Activated CD8-positive, alpha-beta memory T cell treated with anti-CD3 and anti-CD28 coated beads, Interleukin-2, amount 50 U/mL, for 24 hours (primary cell): Measurements from ENCODE around the gene C1orf115.
"Not testable (repeated sequence)": the region's sequence is repeated elsewhere in the genome, so short reads cannot be mapped to it uniquely, and the experiment has no call there.

Experiments
- DNase-seq: peaks from one replicate; pipeline ENCODE4 v3.0.0-alpha.2; 2020; ENCODE audit errors: extremely low read depth

C1orf115 gene

GRCh38 chr1:220694866-220695382, 4.8 kb downstream of the C1orf115 start:
- no peak for DNase-seq

- no peak for DNase-seq
Observed at GRCh38 chr1:220695426-220695825, 5.3 kb downstream of the C1orf115 start.

- no peak for DNase-seq
Observed at GRCh38 chr1:220696226-220696862, 6.2 kb downstream of the C1orf115 start.

GRCh38 chr1:220696863-220697231, 6.7 kb downstream of the C1orf115 start:
- no peak for DNase-seq

- no peak for DNase-seq
Observed at GRCh38 chr1:220697326-220697725, 7.2 kb downstream of the C1orf115 start.

- DNase-seq: no peak
Observed at GRCh38 chr1:220698607-220699016, 8.4 kb downstream of the C1orf115 start.

- DNase-seq: no peak
Observed at GRCh38 chr1:220699044-220699443, 8.9 kb downstream of the C1orf115 start.

- no peak for DNase-seq
Observed at GRCh38 chr1:220700556-220701179, 10.5 kb downstream of the C1orf115 start.

GRCh38 chr1:220701974-220702373, 11.8 kb downstream of the C1orf115 start:
- no peak for DNase-seq

GRCh38 chr1:220702733-220703270, 12.6 kb downstream of the C1orf115 start:
- DNase-seq: no peak

GRCh38 chr1:220703305-220703704, 13.1 kb downstream of the C1orf115 start:
- DNase-seq: no peak

- DNase-seq: no peak
Observed at GRCh38 chr1:220705782-220706181, 15.6 kb downstream of the C1orf115 start.

GRCh38 chr1:220706480-220706879, 16.3 kb downstream of the C1orf115 start:
- no peak for DNase-seq

GRCh38 chr1:220707160-220707559, 17.0 kb downstream of the C1orf115 start:
- no peak for DNase-seq

GRCh38 chr1:220708244-220708643, 18.1 kb downstream of the C1orf115 start:
- DNase-seq: no peak

GRCh38 chr1:220708936-220709801, 19.0 kb downstream of the C1orf115 start:
- DNase-seq: no peak

- DNase-seq: no peak
Observed at GRCh38 chr1:220710333-220710732, 20.2 kb downstream of the C1orf115 start.

- DNase-seq: no peak
Observed at GRCh38 chr1:220711056-220711809, 21.1 kb downstream of the C1orf115 start.

GRCh38 chr1:220715986-220716385, 25.8 kb downstream of the C1orf115 start:
- not testable (repeated sequence) for DNase-seq

GRCh38 chr1:220717800-220718640, 27.9 kb downstream of the C1orf115 start:
- no peak for DNase-seq

- DNase-seq: not testable (repeated sequence)
Observed at GRCh38 chr1:220721266-220721665, 31.1 kb downstream of the C1orf115 start.
